Fibroblast of upper back skin (primary cell): ENCODE data around the gene RAD51B.

Source experiments
- DNase-seq: peaks from one replicate; pipeline ENCODE4 v3.0.0-alpha.2; 2013

RAD51B gene

DNA sequence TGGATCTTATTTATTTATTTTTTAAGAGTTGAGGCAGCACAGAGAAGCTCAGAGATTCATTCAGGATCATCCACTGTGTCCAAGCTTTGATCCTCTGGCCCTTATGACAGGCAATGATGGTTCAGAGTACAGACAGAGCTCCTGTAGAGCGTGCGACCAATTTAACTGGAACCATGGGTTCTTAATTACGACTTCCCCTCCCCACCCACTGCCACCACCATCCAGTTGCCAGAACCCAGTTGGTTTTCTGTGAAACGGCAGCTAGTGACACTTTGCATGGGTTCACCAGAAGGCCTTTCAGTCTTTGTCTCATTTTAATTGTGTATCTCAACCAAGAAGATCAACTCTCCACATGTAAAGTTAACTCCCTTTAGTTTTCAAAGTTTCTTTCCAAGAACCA lies 495.1 kb downstream of the RAD51B start:
- no peak for DNase-seq

DNA sequence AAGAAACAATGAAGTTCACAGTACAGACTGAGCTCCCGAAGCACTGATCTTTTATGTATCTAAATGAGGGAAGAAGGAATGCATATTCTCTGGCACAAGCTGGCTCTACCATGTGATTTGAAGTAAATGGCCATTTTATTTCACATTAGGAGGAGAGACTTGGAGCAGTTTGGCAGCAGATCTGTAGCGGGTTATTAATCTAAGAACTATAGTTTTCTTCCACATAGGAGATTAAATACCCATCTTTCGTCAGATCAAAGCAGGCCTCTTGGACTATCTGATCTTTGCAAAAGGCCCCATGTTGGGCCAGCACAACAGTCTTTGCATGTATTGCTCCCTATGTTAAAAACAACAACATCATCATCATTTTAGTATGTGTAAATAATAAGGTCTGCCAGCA lies 495.5 kb downstream of the RAD51B start:
- no peak for DNase-seq

DNA sequence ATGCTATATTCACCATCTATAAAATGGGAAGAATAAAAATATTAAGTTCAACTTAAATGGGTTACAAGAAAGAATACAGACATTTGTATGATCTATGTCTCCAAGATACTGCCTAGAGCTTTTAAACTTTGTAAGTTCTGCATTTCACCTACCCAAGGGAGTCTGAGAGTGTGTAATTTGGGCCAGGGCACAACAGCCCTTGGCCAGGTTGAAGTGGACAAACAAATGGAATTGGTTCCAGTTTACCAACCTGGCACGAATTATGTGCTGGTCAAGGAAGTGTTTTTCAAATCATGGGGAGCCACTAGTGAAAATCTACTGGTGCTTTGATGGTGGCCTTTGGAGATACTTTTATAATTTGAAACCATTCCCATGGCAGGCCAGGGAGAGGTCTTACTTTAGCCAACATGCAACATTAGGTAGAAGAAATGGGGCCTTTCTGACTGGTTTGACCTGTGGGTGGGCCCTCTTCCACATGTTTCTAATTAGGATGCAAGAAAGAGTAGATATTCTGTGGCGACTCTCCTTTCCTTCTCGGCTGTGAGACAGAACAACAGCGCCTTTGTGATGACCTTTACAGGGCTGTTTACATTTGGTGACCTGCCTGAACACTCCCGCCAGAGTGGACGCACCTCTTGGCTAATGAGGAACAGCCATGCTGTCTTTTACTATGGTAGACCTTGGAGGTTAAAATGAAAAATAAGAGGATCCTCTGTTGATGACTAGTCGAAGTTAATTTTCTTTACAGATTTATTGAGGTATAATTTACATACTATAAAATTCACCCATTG lies 496.7 kb downstream of the RAD51B start:
- DNase-seq: no peak

DNA sequence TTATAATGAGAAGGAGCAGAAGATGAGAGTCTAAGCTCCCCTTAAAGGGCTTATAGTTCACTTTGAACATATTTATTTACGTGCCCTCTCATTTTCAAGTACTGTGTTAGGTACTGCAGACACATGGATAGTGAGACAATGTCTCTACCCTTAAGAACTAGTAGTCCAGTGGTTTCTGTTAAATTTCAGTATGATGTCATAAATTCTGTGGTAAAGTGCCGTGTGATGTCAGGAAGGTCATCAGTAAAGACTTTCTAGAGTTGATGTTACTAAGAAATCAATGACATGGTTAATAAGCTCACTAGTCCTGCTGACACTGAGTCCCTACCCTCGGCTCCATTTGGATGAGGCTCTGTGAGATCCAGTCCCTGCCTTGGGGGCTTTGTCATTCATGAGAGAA lies 497.7 kb downstream of the RAD51B start:
- no peak for DNase-seq

DNA sequence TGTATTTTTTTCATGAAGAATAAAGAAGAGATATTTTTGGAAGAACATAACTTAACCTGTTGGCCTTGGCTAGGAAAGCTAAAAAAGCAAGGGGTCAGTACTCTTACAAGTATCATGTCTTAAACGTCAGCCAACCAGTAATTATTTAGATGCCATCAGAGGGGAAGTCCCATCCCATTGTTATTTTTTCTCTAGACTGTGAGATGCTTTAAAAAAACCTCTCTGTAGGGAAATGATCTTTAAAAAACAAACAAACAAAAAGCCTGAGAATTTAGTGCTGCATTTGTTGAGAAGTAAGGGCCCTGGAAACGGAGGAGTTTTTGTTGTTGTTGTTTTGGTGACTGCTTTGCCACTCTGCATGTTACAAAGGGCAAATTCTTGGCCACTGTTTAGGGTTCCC lies 499.2 kb downstream of the RAD51B start:
- no peak for DNase-seq

DNA sequence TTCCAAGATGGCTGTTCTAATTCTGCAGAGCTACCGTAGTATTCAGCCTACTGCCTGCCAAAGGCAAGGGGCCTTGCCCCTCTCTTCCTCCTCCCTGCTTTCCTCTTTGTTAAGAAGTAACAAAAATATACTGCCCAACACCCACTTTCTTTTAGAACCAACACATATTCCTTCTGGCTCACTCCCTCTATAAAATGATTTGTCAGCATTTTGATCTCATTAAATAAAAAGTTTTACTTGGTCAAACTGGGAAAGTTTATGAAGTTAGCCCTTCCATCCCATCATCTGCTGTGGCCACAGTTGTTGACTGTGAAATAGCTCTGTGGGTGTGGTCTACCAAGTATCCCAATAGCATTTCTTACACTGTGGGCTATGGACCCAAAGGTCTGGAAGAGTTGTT lies 500.9 kb downstream of the RAD51B start:
- DNase-seq: no peak

DNA sequence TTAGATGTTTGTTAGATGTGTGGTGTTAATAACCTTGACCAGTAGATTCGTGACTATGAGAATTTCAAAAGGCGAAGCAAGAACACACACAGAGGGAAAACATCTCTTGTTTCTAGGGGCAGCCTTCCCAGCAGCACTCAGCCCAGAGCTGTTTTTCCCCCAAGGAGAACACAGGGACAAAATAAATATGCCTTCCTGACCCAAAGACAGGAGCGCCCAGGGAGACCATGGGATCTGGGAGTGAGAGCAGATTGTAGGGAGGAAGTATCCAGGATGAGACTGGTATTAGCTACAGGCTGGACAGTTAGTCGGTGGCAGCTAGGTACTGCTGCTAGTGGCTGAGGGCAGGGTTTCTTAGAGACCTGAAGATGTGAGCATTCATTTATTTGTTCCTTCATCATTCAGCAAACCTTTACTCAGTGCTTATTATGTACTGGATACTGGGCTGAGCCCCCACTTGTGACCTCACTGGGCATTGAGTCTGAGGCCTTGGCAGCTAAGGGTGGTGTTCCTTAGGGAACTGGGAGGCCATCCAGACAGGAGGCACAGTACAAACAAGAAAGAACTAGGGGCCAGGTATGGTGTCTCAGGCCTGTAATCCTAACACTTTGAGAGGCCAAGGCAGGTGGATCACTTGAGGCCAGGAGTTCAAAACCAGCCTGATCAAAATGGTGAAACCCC lies 503.5 kb downstream of the RAD51B start:
- no peak for DNase-seq

DNA sequence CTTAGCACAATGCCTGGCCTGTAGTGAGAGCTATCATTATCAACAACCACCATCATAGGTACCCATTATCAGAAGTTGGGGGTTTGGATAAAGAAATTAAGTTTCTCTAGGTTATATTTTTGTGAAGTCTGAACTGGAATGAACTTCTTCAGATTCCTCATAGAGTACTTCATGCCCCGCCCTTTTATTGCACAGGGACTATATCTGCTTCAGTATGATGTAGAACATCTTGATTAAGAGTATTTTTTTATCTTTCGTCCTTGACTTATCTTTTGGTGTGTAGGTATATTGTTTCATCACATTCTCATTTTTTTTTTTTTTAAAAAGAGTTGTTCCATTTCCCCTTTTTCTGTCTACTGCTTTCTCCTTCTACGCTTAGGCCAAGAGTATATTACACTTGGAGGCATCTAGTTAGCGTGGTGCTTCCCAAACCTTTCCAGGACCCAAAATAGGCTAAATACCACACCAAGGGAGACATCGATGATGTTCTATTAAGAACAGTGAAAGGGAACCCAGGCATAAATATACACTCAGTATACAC lies 505.8 kb downstream of the RAD51B start:
- no peak for DNase-seq

DNA sequence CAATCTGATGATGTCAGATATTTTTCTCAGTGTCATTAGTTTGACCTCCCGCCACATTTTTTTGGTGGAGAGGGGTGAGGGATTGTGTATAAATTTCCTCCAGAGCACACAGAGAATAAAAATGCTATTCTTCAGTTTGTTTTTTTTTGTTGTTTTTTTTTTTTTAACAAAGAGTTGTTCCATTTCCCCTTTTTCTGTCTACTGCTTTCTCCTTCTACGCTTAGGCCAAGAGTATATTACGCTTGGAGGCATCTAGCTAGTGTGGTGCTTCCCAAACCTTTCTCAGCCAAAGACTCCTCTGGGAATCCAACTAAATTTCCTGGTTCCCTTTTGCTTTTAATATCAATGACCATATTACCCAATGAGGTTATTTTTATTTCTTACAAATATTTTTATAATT lies 507.7 kb downstream of the RAD51B start:
- DNase-seq: no peak

DNA sequence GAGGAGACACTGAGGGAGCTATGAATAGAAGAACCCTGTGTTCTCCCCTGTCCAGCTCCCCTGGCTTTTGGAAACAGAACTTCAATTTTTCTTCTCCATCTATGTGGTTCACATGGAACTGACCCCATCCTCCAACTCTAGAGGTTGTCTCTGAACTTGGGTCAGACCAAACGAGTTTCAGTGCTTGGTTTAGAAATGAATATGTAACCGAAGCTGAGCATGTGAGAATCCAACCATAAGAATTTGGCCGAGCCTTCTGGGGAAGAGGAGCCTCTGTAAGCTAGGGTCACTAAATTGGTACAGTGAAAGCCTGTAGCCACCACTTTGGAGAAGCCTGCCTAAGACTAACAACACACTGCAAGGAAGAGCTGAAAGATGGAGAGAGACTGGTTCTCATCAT lies 508.9 kb downstream of the RAD51B start:
- DNase-seq: no peak

DNA sequence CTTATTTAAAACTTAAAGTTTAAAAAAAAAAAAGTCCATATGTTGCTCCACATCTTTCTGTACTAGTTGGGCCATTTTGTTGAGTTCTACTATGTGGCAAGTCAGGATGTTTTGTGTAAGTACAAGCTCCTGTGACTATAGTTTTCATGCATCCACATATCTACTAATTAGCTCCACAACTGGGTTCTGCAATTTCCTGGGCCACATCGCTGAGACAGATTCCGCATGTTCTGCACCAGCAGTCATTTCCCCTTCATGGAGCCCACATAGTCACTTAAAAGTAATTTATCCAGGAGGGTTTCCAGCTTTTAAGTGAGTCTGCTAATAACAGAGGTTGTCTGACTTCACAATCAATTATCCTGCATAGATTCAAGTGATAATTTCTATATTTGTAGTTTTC lies 511.8 kb downstream of the RAD51B start:
- no peak for DNase-seq

DNA sequence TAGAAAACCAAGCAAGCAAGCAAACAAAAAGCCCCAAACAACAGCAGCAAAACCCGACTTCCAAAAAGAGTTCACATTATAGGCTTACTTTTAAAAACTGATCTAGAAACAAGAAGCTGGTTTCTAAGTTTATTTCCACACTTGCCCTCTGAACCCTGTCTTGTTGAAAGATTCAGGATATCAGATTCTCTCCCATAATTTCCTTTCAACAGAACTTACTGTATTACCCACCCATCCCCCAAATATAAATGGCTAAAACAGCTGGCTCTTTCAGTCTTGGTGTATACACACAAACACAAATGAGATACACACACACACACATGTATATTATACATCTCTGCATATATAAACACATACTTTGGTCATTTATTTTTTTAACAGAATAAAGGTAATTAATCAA lies 512.4 kb downstream of the RAD51B start:
- DNase-seq: no peak

DNA sequence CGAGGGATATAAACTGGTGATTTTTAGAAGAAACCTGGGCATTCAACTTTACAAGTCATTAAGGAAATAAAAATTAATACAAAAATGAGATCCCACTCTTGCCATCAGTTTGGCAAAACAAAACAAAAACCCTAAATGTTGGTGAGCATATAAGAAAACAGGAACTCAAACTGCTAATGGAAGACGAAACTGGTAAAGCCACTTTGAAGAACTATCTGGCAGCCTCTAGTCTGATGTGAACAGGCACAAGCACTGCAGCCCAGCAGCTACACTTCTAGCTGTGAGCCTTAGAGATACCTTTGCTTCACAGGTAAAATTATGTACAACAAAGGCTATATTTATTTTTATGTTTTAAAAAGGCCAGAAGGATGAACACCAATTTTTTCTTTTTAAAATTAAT lies 513.7 kb downstream of the RAD51B start:
- DNase-seq: no peak

DNA sequence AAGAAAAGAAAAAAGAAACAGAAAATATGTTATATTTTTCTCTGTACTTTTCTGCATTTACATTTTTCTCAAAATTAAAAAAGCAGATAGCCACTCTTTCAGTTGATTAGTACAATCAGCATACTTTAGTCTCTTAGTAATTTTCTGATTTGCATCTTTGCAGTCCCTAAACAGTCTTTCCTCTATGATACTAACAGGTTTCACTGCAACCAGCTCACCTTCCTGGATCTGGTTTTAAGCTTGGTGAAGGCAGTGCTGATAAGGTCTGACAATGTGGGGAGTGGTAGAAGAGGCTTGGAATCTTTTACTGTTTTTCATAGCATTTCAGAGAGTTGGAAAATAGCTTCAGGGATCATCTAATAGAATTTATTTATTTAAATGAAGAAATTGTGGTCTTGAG lies 515.7 kb downstream of the RAD51B start:
- no peak for DNase-seq

DNA sequence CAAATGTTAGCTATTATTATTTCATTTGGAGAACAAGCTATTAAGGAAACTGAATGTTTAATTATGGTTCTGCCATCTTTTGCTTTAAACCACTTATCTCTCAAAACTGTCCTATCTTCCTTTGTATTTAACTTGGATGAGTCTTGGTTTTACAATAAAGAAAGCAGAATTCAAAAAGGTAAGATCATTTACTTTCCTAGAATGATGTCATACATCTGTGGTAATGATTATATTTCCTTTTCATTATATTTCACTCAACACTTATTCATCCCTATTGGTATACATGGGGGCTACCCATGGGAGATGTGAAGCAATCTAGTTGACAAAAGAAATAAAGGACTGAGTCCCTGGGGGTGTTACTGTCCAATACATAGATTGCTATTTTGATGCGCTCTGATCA lies 516.6 kb downstream of the RAD51B start:
- DNase-seq: no peak

DNA sequence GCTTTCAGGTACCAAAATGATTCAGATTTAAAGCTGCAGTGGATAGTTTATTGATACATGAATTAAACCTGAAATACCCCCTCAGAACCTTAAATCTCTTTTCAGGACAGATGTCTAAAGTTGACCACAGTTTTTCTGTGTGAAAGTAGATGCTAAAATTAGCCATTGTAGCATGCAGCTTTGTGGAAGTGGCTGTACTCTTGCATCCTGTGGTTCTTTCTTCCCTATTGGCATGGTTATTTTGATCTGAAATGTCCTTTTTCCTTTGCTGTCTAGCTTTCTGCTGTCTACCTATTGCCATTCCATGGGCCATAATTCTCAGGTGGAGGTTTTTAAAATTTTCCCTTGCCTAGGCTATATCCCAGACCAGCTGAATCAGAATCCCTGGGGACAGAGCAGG lies 517.7 kb downstream of the RAD51B start:
- DNase-seq: no peak

DNA sequence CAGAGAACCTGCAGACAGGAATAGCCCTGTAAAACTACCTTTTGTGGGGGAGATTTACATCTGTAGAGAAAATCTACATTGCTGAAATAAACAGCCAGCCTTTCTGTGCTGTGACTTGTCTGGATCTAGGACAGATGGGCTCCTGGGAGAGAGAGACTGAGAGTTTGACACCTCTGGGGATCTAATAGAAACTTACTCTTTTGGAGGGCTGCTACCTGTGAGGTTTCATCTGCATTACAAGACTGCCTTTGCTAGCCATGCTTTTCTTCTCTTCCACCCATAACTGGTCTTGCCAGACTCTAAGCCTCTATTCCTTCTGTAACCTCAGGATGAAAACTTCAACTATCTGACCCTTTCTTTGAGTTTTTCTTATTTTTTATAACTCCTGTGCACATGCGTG lies 520.7 kb downstream of the RAD51B start:
- no peak for DNase-seq

DNA sequence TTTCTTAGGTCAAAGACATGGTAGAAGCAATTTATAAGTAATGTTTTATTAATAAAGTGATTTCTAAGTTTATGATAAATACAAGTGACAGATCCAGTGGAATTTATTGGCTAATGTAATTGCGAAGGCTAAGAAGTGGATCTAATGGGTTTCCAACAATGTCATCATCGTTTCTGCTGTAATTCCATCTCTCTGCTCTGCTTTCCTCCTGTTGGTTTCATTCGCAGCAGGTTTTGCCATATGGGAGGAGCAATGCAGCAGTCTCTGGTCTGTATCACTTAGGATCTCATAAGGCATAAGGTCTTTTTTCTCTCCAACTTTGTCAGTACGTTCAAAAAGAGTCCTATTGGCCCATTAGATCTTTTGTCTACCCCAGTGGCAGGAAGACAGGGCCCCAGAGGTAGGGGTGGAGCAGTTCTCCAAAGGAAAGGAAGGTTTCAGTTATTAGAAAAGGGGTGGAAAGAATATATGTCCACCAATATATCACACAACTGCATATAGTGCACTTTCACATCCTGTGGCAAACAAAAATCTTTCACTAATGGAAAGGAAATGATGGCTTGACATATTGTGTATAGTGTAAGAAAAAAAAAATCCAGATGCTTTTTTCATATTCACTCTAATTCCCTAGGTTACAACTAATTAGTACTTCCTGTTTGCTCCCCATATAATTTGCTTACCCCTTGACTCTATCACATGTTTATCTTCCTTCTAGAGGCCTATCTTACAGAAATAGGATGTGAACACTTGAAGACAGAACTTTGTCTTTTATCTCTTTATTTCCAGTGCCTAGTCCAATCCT lies 522.0 kb downstream of the RAD51B start:
- DNase-seq: no peak

DNA sequence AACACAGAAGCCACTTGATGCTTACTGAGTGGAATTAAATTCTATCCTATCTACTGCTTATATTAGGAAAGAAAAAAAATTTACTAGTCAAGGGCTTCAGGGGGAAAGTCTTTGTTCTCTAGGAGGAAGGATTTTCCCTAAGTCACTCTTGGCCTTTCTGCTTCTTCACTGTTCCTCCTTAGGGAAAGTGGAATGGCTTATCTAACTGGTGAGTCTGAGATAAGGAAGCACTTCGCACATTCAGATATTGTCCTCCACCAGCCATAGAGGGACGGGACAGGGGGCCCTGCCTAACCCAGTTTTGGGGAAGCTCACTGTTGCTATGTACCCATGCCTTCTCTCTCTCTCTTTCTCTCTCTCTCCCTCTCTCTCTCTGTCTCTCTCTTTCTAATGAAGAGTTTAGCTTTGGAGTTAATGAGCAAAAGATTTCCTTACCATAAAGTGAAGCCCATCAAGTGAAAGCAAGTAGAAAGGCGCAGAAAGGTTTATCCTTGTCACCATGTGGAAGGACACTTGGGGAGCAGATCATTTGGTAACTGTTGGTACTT lies 522.7 kb downstream of the RAD51B start:
- DNase-seq: no peak

DNA sequence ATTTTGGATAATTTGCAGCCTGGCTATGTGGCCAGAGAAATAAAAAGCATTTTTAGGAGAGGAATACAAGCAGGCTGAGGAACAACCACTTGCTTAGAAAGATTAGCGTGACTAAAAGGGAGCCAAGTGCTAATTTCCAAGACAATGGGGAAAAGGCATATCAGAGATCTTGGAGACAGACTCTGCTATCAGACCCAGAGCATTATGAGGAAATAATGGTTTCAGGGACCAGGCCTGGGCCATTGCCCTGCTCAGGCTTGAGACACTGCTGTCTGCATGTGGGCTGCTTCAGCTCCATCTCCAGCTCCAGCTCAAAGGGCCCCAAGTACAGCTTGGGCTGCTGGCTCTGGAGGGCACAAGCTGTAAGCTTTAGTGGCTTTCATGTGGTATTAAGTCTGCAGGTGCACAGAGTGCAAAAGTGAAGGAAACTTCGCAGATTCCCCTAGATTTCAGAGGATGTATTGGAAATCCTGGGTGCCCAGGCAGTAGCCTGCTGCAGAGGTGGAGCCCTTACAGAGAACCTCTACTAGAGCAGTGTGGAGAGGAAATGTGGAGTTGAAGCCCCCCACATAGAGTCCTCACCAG lies 524.0 kb downstream of the RAD51B start:
- no peak for DNase-seq

DNA sequence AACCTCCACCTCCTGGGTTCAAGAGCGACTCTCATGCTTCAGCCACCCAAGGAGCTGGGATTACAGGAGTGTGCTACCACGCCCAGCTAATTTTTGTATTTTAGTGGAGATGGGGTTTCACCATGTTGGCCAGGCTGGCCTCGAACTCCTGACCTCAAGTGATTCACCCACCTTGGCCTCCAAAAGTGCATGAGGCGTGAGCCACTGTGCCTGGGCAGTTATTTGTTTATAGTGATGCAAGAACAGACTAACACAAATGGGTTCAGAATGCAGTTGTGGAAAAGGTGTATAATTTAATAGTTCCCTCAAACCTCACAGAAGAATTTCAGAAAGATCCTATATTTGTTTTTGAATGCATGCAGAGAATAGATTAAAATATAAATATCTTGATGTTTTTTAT lies 526.2 kb downstream of the RAD51B start:
- DNase-seq: no peak

DNA sequence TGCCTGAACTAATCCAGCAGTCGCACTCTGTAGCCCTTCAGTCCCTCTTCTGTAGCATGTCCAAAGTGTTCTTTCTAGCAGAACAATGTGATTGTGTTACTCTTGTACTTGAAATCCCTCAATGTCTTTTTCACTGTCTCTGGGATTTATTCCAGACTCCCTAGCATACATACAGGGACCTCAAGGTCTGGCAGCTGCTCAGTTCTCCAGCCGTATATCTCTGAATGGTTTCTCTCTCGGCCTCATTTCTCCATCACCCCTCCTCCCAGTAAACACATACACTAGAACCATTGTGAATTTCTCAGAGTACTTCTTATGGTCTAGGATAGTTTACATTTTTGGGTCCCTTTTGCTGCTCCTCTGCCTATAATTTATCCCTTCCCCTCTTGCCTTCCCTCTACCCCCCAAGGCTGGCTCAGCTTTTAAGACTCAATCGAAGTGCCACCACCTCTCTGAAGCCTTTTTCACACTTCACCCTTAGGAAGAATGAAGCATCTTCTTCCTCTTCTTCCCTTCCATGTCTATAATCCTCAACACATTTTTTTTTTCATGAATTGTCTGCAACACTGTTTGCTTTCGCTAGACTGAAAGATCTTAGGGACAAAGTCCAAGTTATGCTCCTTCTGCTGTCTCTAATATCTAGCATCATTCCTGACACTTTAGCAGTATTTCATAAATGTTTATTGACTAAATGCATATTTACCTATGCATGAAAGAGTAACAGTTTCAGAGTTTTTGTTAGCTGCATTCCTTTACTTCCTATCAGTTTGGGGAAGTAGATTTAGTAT lies 527.2 kb downstream of the RAD51B start:
- no peak for DNase-seq
